GM21381 (cell line): Measurements from ENCODE around the gene HMOX2.

ENCODE experiments used
- ATAC-seq: cut with Tn5 transposase; IDR thresholded peaks from one replicate; pipeline ENCODE4 v1.9.1; 2021; ENCODE audit warnings: mild to moderate bottlenecking, moderate library complexity; ENCODE audit not compliant: unreplicated experiment

HMOX2 gene

GRCh38 chr16:4552541-4552940 lies 76.3 kb downstream of the HMOX2 start:
- ATAC-seq: no peak

- no peak for ATAC-seq
These were observed 79.9 kb downstream of the HMOX2 start, which contains the start of gene C16orf96 for GRCh38 chr16:4556112-4556511. TSS of gene C16orf96 (plus strand) at chr16:4556340. CDS start at chr16:4556490, 150 bp downstream.

DNA sequence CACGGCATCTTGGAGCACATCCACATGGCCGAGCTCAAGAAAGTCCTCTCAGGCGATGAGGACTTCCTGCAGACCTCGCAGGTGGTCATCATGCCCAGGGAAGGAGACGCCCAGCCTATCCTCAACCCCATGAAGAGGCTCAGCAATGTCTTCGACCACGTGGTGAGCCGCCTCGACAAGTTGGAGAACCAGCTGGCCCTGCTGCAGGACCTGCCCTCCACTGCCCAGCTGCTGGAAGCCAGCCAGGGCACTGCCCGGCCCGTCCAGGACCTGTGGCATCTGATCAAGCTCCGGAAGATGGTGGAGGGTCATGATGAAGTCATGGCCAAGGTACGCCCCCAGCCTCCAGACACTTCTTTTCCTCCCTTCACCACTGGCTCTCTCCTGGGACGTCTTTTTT lies 80.4 kb downstream of the HMOX2 start:
- ATAC-seq: no peak

DNA sequence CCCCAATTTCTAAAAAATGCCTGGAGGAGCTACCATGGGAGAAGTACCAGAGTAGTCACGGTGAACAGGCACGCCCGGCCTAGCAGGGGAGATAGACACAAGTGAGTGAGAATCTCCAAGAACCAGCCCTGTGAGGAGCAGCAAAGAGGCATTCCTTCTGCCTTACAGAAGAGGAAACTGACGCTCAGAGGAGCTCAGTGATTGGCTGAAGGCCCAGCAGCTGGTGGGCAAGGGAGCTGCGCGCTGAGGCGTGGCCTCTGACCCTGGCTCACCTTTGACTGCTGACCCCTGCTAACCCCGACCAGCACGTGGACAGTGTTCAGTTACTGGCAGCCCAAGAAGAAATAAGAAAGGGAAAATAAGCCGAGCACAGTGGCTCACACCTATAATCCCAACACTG lies 81.8 kb downstream of the HMOX2 start:
- no peak for ATAC-seq
